Measurements from ENCODE around the gene SH3TC1. TPM values are rescaled to one million over a fixed set of nuclear protein-coding genes. Genes with fewer than 3 reads are reported as not detected.

The SH3TC1 gene
- polyA plus RNA-seq, 2 of the 4 experiments (the other 2 are of a cell fraction) = 2.8 to 7.4 TPM

DNA sequence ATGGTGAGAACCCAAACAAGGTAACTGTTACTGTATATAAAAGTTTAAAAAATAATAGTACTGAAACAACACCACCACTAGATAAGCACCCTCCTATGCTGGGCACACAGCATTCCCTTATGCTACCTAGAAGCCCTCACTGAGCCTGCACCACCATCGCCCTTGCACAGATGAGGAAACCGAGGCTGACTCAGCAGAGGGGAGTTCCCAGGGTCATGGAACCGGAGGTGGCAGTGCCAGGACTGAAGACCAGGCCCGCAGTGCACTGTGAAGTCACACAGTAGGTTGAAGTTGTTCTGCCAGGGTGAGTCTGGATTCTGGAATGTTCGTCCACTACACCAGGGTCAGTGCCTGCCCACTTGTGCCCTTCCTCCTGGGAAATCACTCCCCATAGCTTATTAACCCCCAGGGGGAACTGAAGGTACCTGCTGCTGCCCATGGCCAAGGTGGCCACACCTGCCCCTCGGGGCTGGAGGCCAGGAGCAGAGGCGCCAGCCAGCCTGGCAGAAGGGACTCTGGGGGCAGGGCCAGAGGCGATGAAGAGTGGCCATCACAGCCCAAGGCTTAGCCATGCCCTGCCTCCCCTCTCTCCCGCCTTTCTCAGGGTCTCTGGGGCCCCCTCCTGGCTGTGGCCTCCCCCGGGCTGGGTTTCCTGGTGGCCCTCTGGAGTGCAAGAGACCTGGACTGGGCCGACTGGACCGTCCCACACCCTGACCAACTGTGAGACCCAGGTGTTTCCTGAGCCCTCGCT lies 25.4 kb upstream of the SH3TC1 start:
- no peak for TF ChIP-seq ZC3H11A (IDR thresholded peaks at IDR 0.05)
- TF ChIP-seq MAFK (IDR thresholded peaks at IDR 0.05; ENCODE audit: partially characterized antibody) = no peak
- TF ChIP-seq JUNB (IDR thresholded peaks at IDR 0.05) = no peak
- TF ChIP-seq HEYL (CRISPR knock-in tag; IDR thresholded peaks at IDR 0.05) = no peak
- TF ChIP-seq POLR2AphosphoS2 (conservative IDR thresholded peaks at IDR 0.05; ENCODE audit: low read length) = no peak
- no peak for TF ChIP-seq HOXB5 (CRISPR knock-in tag; IDR thresholded peaks at IDR 0.05)
- no peak for TF ChIP-seq CBX2 (IDR thresholded peaks at IDR 0.05; ENCODE audit: borderline replicate concordance, low read depth)
- no peak for TF ChIP-seq KDM1A (IDR thresholded peaks at IDR 0.05; ENCODE audit: low read depth)
- TF ChIP-seq POLR2A (IDR thresholded peaks at IDR 0.05; ENCODE audit: low read length) = no peak
- TF ChIP-seq RAD21 (conservative IDR thresholded peaks at IDR 0.05 in 1 of 2, IDR thresholded peaks at IDR 0.05 in 1 of 2) = no peak
- TF ChIP-seq TP53 (CRISPR knock-in tag; IDR thresholded peaks at IDR 0.05) = no peak
- no peak for TF ChIP-seq MAZ (IDR thresholded peaks at IDR 0.05; ENCODE audit: borderline replicate concordance, low read depth, low read length)
- TF ChIP-seq, protein P1, sequence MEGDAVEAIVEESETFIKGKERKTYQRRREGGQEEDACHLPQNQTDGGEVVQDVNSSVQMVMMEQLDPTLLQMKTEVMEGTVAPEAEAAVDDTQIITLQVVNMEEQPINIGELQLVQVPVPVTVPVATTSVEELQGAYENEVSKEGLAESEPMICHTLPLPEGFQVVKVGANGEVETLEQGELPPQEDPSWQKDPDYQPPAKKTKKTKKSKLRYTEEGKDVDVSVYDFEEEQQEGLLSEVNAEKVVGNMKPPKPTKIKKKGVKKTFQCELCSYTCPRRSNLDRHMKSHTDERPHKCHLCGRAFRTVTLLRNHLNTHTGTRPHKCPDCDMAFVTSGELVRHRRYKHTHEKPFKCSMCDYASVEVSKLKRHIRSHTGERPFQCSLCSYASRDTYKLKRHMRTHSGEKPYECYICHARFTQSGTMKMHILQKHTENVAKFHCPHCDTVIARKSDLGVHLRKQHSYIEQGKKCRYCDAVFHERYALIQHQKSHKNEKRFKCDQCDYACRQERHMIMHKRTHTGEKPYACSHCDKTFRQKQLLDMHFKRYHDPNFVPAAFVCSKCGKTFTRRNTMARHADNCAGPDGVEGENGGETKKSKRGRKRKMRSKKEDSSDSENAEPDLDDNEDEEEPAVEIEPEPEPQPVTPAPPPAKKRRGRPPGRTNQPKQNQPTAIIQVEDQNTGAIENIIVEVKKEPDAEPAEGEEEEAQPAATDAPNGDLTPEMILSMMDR (IDR thresholded peaks at IDR 0.05) = no peak
- no peak for TF ChIP-seq EHF (CRISPR knock-in tag; IDR thresholded peaks at IDR 0.05)
- no peak for TF ChIP-seq CEBPB (IDR thresholded peaks at IDR 0.05)
- POLR2A ChIA-PET = no interaction called here
- DNase-seq (ENCODE audit: low read depth in 1 of 2, low spot score in 1 of 2) = no peak
- Histone ChIP-seq H3K27ac (peak overlapping the region in 1 of 2 experiments; percentile 10; a peak in 1 of 6 replicates), H3K4me1 (0 out of 3 replicates have a peak, but pooled peaks cover 4% of the 10 kb centered on the region), H3K9me3 (peaks cover 1% of the 10 kb centered on the region; the same call in 2 of the 3 replicates), H3K4me3 (no peak overlapping the region), H3K4me2 (no peak overlapping the region)
- CTCF ChIA-PET = interaction anchor here (1.0 to 1.5 kb wide), 2 partner anchors 69 to 229 kb away, joined by 3 to 4 read pairs; no protein-coding TSS in a partner anchor
- ATAC-seq = no peak
- no peak for FAIRE-seq
- 50% methylated on average over 8 of the region's 13 CpGs for WGBS (ENCODE audit: missing lambda C conversion rate)

DNA sequence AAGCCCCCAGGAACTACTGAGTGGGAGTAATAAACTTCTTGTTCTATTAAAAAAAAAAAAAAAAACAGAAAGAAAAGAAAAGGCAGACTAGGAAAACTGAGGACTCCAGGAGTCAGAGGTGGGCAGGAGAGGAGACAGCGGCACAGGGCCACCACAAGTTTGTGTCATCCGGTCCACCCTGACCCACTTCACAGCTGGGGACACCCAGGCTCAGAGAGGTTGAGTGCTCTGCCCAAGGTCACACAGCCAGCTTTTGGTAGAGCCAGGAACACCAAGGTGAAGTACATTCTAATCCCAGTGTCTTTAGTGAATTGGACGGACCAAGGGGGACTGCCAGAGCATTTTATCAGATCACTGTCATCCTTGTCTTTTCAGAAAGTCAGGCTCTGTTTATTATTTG lies 24.1 kb upstream of the SH3TC1 start:
- H3K4me2 ChIP-seq = no peak overlapping the region
- TF ChIP-seq RAD21 (conservative IDR thresholded peaks at IDR 0.05 in 1 of 2, IDR thresholded peaks at IDR 0.05 in 1 of 2) (no peak), ZFP36 (IDR thresholded peaks at IDR 0.05; ENCODE audit: borderline replicate concordance, partially characterized antibody) (peak; percentile 34)
- no peak overlapping the region for H3K27ac ChIP-seq
- POLR2A ChIA-PET = no interaction called here
- 0 out of 3 replicates have a peak, but pooled peaks cover 4% of the 10 kb centered on the region for H3K4me1 ChIP-seq
- DNase-seq (ENCODE audit: low read depth in 1 of 2, low spot score in 1 of 2) (no peak), FAIRE-seq (no peak), ATAC-seq (no peak)
- H3K9me3 ChIP-seq = no peaks in the 10 kb centered on the region
- H3K4me3 ChIP-seq = no peak overlapping the region
- CTCF ChIA-PET = interaction anchor here (1.5 to 8.0 kb wide), 3 partner anchors 20 to 228 kb away, joined by 4 to 122 read pairs (median 23); partner anchors contain the start of gene SH3TC1
- WGBS (ENCODE audit: missing lambda C conversion rate) = 47% methylated on average over 3 of the region's 3 CpGs

DNA sequence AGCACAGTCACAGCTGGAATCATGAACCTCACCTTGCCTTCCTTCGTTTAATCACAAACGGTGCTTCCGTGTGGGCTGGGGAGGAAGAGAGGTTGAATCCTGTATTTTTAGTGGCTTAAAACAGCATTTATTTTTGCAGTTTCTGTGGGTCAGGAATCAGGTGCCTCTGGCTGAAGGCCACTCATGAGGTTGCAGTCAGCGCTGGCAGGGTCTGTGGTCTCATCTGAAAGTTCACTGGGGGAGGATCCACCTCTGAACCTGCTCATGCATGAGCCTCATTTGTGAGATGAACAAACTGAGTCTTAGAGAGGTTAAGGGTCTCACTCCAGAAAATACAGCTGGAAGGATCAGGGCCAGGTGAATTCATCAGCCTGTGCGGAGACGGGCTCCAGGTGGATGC lies 23.4 kb upstream of the SH3TC1 start:
- 57% methylated on average over 1 of the region's 6 CpGs for WGBS (ENCODE audit: missing lambda C conversion rate)

More for the DNA sequence above, 23.4 kb upstream of the SH3TC1 start:
- 0 out of 3 replicates have a peak, but pooled peaks cover 4% of the 10 kb centered on the region for H3K4me1 ChIP-seq
- POLR2A ChIA-PET = no interaction called here
- no peak for FAIRE-seq
- no peak overlapping the region for H3K27ac ChIP-seq
- no peak overlapping the region for H3K4me3 ChIP-seq
- H3K9me3 ChIP-seq = no peaks in the 10 kb centered on the region
- TF ChIP-seq HOXB13 (CRISPR knock-in tag; IDR thresholded peaks at IDR 0.05; ENCODE audit: low read depth) (no peak), HES2 (IDR thresholded peaks at IDR 0.05) (no peak), RNF2 (IDR thresholded peaks at IDR 0.05; ENCODE audit: borderline replicate concordance, low read depth) (no peak), CBX2 (IDR thresholded peaks at IDR 0.05; ENCODE audit: borderline replicate concordance, low read depth) (no peak), RARB (CRISPR knock-in tag; IDR thresholded peaks at IDR 0.05) (no peak)
- TF ChIP-seq, protein P2, sequence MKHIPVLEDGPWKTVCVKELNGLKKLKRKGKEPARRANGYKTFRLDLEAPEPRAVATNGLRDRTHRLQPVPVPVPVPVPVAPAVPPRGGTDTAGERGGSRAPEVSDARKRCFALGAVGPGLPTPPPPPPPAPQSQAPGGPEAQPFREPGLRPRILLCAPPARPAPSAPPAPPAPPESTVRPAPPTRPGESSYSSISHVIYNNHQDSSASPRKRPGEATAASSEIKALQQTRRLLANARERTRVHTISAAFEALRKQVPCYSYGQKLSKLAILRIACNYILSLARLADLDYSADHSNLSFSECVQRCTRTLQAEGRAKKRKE (CRISPR knock-in tag; IDR thresholded peaks at IDR 0.05; ENCODE audit: low read depth) = no peak
- no peak for ATAC-seq
- DNase-seq (ENCODE audit: low read depth in 1 of 2, low spot score in 1 of 2) = no peak
- H3K4me2 ChIP-seq = no peak overlapping the region
- CTCF ChIA-PET = interaction anchor here (0.7 to 8.0 kb wide), 12 partner anchors 13 to 245 kb away, joined by 3 to 122 read pairs (median 12); partner anchors contain the start of genes ABLIM2 and SH3TC1
